GM12878 (cell line): ENCODE data around the gene JOSD2. TPM values are rescaled to one million over a fixed set of nuclear protein-coding genes. Genes with fewer than 3 reads are reported as not detected.
A peak's percentile ranks its signal among the peaks of the same experiment; 100 is the strongest.

ENCODE experiments used
- ATF7 ChIP-seq: fragments of 450-650 bp; IDR thresholded peaks from 2 replicates; pipeline ENCODE4 v1.6.1; 2016; ENCODE audit warnings: low read depth, mild to moderate bottlenecking
- CREB1 ChIP-seq: IDR thresholded peaks from 2 replicates; pipeline ENCODE4 v1.6.1; 2012; ENCODE audit warnings: low read depth, mild to moderate bottlenecking, inconsistent platforms
- CREM ChIP-seq: IDR thresholded peaks from 2 replicates; pipeline ENCODE4 v1.6.1; 2014; ENCODE audit warnings: antibody characterized with exemption, low read depth
- CUX1 ChIP-seq: IDR thresholded peaks from 2 replicates; pipeline ENCODE4 v1.6.1; 2012; ENCODE audit warnings: improper control_type of control experiment, low read depth, low read length; ENCODE audit not compliant: insufficient replicate concordance
- DPF2 ChIP-seq: fragments of 450-650 bp; IDR thresholded peaks from 2 replicates; pipeline ENCODE4 v1.6.1; 2017; ENCODE audit warnings: mild to moderate bottlenecking
- EP300 ChIP-seq, 2 experiments: fragments of 150-350 bp in 1 of 2; IDR thresholded peaks; 2 replicates each; pipeline ENCODE4 v1.6.1; 2011 to 2012; ENCODE audit warnings: low read depth in 2 of 2, low read length in 2 of 2, borderline replicate concordance in 1 of 2, improper control_type of control experiment in 1 of 2, inconsistent platforms in 1 of 2; ENCODE audit not compliant: control insufficient read depth in 1 of 2
- GABPA ChIP-seq: IDR thresholded peaks from 2 replicates; pipeline ENCODE4 v1.6.1; 2014; ENCODE audit warnings: antibody characterized with exemption, low read depth, mild to moderate bottlenecking, inconsistent platforms
- JUNB ChIP-seq: IDR thresholded peaks from 2 replicates; pipeline ENCODE4 v1.6.1; 2016; ENCODE audit warnings: antibody characterized with exemption, mild to moderate bottlenecking
- NFYB ChIP-seq: IDR thresholded peaks from 2 replicates; pipeline ENCODE4 v1.6.1; 2011; ENCODE audit warnings: low read depth, mild to moderate bottlenecking, low read length, improper control_type of control experiment, moderate library complexity; ENCODE audit not compliant: insufficient read depth
- SMAD1 ChIP-seq: fragments of 450-650 bp; IDR thresholded peaks from 2 replicates; pipeline ENCODE4 v1.6.1; 2018; ENCODE audit warnings: mild to moderate bottlenecking, low read depth; ENCODE audit not compliant: partially characterized antibody
- ZBTB40 ChIP-seq: fragments of 450-650 bp; IDR thresholded peaks from 2 replicates; pipeline ENCODE4 v1.6.1; 2016; ENCODE audit warnings: mild to moderate bottlenecking, moderate library complexity, borderline replicate concordance
- ZNF622 ChIP-seq: fragments of 450-650 bp; IDR thresholded peaks from 2 replicates; pipeline ENCODE4 v1.6.1; 2017; ENCODE audit warnings: mild to moderate bottlenecking, inconsistent platforms
- polyA plus RNA-seq, 11 experiments: library from polyadenylated mRNA; depleted of rRNA in 4 of 11; unstranded in 6 of 11; stranded (reverse) in 5 of 11; fragments of >200 nt; fragmentation: Nextera tagmentation in 4 of 11; fragmentation: Illumina TruSeq in 1 of 11; extraction: Ambion mirVana in 4 of 11; extraction: Trizol in 1 of 11; gene quantifications; 1 replicate in 1 of 11; 2 replicates in 10 of 11; pipeline versions ENCODE4 v1.2.1 to v1.2.3, GENCODE V29; 2011 to 2016; ENCODE audit warnings: inconsistent platforms in 2 of 11, missing spikeins in 2 of 11, low read depth in 1 of 11
- total RNA-seq, 4 experiments: library from RNA; depleted of rRNA in 3 of 4; stranded (reverse); fragments of >200 nt in 3 of 4; fragmentation: Illumina TruSeq in 1 of 4; extraction: Trizol in 1 of 4; gene quantifications; 2 replicates each; pipeline versions ENCODE4 v1.2.1 to v1.2.3, GENCODE V29; 2013 to 2021

JOSD2 gene
- total and polyA plus RNA-seq, 10 of the 15 experiments (the other 5 are each of a cell fraction or from before 2014, with no cell fraction given) = 0.91 to 26.7 (median 13.0) TPM

- TF ChIP-seq CUX1 (no peak), GABPA (no peak), SMAD1 (peak; percentile 43), ZNF622 (no peak), EP300 (IDR thresholded peaks at IDR 0.05; ENCODE audit: borderline replicate concordance in 1 of 2, control insufficient read depth in 1 of 2, low read depth in 2 of 2, low read length in 2 of 2) (no peak; a peak in 1 of 4 replicates), DPF2 (peak; percentile 66; the same call in 1 of the 2 replicates), ATF7 (peak; percentile 99), NFYB (no peak), CREB1 (peak; percentile 100), JUNB (no peak), ZBTB40 (no peak), CREM (peak; percentile 100)
- TF ChIP-seq, all 136 proteins: peak for 48
Measured at GRCh38 chr19:50476224-50476906, 34.6 kb downstream of the JOSD2 start, which contains the start of the genes EMC10 and GARIN5A (continued).
